HL-60 (cell line): ENCODE data around the gene RHOJ.

ENCODE experiments used
- DNase-seq, 2 experiments: peaks; one replicate each; pipeline ENCODE4 v3.0.0-alpha.2; 2010 to 2020; ENCODE audit warnings: low read depth in 1 of 2, low spot score in 1 of 2
- H3K27ac ChIP-seq: fragments of 250-450 bp; sonication (Bioruptor Pico); replicated peaks from 2 replicates; pipeline ENCODE4 v1.5.1; 2020; ENCODE audit warnings: mild to moderate bottlenecking, moderate library complexity
- H3K27me3 ChIP-seq: fragments of 250-450 bp; sonication (Bioruptor Pico); 2 replicates; pipeline ENCODE4 v1.5.1; 2021; ENCODE audit warnings: mild to moderate bottlenecking, moderate library complexity; ENCODE audit not compliant: insufficient read depth, poor library complexity, severe bottlenecking
- H3K4me3 ChIP-seq: replicated peaks from 2 replicates; pipeline ENCODE4 v1.5.1; 2011; ENCODE audit warnings: mild to moderate bottlenecking, control low read depth, low read length; ENCODE audit not compliant: insufficient read depth
- GABPA ChIP-seq: IDR thresholded peaks from 2 replicates; pipeline ENCODE4 v1.6.1; 2012; ENCODE audit warnings: low read depth
- POLR2AphosphoS5 ChIP-seq: IDR thresholded peaks from 2 replicates; pipeline ENCODE4 v1.6.1; 2012; ENCODE audit warnings: low read depth
- SPI1 ChIP-seq: IDR thresholded peaks from 2 replicates; pipeline ENCODE4 v1.6.1; 2012; ENCODE audit warnings: low read depth, mild to moderate bottlenecking, borderline replicate concordance
- TF ChIP-seq, protein P1 (sequence below): IDR thresholded peaks from 2 replicates; pipeline ENCODE4 v1.6.1; 2012; ENCODE audit warnings: low read depth; ENCODE audit not compliant: insufficient replicate concordance
- TF ChIP-seq, protein P2 (sequence below): IDR thresholded peaks from one replicate; pipeline ENCODE4 v1.5.1; 2011; ENCODE audit warnings: low read length, control low read depth, inconsistent platforms; ENCODE audit not compliant: insufficient read depth

Gene RHOJ

GRCh38 chr14:63269561-63270225, 65.5 kb downstream of the RHOJ start:
- Histone ChIP-seq H3K27ac (no peak overlapping the region), H3K4me3 (no peak overlapping the region), H3K27me3 (no peaks in the 10 kb centered on the region)
- no peak for TF ChIP-seq SPI1
- TF ChIP-seq, protein P1, sequence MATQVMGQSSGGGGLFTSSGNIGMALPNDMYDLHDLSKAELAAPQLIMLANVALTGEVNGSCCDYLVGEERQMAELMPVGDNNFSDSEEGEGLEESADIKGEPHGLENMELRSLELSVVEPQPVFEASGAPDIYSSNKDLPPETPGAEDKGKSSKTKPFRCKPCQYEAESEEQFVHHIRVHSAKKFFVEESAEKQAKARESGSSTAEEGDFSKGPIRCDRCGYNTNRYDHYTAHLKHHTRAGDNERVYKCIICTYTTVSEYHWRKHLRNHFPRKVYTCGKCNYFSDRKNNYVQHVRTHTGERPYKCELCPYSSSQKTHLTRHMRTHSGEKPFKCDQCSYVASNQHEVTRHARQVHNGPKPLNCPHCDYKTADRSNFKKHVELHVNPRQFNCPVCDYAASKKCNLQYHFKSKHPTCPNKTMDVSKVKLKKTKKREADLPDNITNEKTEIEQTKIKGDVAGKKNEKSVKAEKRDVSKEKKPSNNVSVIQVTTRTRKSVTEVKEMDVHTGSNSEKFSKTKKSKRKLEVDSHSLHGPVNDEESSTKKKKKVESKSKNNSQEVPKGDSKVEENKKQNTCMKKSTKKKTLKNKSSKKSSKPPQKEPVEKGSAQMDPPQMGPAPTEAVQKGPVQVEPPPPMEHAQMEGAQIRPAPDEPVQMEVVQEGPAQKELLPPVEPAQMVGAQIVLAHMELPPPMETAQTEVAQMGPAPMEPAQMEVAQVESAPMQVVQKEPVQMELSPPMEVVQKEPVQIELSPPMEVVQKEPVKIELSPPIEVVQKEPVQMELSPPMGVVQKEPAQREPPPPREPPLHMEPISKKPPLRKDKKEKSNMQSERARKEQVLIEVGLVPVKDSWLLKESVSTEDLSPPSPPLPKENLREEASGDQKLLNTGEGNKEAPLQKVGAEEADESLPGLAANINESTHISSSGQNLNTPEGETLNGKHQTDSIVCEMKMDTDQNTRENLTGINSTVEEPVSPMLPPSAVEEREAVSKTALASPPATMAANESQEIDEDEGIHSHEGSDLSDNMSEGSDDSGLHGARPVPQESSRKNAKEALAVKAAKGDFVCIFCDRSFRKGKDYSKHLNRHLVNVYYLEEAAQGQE: no peak
- no peak for DNase-seq

- TF ChIP-seq, protein P2, sequence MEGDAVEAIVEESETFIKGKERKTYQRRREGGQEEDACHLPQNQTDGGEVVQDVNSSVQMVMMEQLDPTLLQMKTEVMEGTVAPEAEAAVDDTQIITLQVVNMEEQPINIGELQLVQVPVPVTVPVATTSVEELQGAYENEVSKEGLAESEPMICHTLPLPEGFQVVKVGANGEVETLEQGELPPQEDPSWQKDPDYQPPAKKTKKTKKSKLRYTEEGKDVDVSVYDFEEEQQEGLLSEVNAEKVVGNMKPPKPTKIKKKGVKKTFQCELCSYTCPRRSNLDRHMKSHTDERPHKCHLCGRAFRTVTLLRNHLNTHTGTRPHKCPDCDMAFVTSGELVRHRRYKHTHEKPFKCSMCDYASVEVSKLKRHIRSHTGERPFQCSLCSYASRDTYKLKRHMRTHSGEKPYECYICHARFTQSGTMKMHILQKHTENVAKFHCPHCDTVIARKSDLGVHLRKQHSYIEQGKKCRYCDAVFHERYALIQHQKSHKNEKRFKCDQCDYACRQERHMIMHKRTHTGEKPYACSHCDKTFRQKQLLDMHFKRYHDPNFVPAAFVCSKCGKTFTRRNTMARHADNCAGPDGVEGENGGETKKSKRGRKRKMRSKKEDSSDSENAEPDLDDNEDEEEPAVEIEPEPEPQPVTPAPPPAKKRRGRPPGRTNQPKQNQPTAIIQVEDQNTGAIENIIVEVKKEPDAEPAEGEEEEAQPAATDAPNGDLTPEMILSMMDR: no peak
- TF ChIP-seq POLR2AphosphoS5 (no peak), SPI1 (no peak), GABPA (no peak)
- TF ChIP-seq, protein P1: no peak
- no peak overlapping the region for H3K27ac ChIP-seq
- no peak for DNase-seq
- no peaks in the 10 kb centered on the region for H3K27me3 ChIP-seq
- H3K4me3 ChIP-seq: no peak overlapping the region
These were observed 68.9 kb downstream of the RHOJ start for GRCh38 chr14:63273129-63273528.

DNA sequence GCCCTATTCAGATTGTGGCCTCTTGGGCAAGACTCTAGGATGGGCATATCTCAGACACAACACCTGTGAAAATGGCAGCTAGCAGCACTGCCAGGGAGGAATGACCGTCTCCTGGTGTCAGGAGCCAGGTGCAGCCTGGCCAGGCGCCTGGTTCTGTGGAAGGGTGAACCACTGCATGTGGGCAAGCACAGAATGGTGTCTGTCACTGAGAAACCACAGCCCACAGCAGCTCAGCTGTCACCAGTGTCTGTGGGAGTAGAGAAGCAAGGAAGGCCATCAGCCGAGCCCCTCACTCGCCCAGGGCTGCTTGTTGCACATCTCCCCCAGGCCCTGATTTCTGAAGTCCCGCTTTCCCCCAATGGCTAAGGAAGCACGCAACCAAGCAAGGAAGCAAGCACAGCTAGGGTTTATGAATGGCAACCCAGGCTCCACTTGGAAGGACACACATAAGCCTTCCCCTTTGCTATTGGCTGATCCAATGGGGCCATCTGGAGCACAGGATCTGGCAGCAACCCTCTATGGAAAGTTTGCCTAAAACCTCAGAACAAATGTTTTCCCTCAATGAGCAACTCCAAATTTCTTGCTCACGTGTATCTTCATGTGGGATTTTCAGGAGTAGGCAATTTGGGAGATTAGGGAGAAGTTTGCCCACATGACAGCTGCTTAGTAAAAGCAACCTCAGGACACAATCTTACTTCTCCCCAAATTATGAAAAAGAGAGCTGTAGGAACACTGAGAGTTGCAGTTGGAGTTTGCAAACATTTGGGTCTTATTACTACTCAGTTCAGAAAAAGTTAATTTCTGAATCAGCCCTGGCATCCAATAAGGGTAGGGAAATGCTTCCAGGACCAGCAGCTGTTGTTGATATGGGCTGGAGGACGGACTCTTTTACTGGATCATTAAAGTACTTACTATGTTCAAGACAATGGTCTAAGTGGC, 69.7 kb downstream of the RHOJ start:
- Histone ChIP-seq H3K4me3 (no peak overlapping the region), H3K27ac (no peak overlapping the region), H3K27me3 (no peaks in the 10 kb centered on the region)
- TF ChIP-seq POLR2AphosphoS5 (no peak), SPI1 (no peak), GABPA (no peak)
- TF ChIP-seq, protein P2: no peak
- TF ChIP-seq, protein P1: no peak
- no peak for DNase-seq
